HG02571 (cell line): ENCODE data around the gene E2F4.

Experiments used
- ATAC-seq: cut with Tn5 transposase; IDR thresholded peaks from one replicate; pipeline ENCODE4 v1.9.1; 2021; ENCODE audit warnings: mild to moderate bottlenecking, moderate library complexity; ENCODE audit not compliant: unreplicated experiment

Gene E2F4

DNA sequence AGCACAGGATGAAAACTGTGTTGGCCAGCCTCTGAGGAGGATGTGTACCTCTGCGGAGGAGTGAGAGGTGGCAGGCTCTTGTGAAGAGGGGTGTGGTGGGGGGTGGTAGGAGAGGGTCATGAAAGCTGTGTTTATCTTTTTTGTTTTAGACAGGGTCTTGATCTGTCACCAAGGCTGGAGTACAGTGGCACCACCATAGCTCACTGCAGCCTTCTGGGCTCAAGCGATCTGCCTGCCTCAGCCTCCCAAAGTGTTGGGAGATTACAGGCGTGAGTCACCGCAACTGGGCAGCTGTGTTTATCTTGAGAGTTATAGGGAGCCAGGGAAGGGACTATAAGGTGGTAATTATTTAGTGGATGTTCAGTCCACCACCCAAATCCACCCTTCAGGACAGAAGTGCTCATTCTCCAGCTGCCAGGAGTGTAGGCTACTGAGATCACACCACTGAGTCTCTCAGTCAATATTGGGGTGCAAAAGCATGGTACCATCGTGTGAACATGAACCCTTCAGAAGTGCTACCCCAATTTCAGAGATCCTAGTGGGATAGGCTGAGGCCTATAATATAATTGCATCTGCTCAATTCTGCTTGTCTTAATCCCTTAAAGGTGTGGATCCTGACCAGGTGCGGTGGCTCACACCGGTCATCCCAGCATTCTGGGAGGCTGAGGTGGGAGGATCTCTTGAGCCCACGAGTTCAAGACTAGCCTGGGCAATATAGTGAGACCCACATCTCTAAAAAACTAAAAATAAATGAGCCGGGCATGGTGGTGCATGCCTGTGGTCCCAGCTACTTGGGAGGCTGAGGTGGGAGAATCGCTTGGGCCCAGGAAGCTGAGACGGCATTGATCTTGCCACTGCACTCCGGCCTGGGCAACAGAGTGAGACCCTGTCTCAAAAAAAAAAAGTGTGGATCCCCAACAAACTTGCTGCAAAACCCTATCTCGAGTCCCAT, 1.2 kb upstream of the E2F4 start:
- ATAC-seq = no peak

DNA sequence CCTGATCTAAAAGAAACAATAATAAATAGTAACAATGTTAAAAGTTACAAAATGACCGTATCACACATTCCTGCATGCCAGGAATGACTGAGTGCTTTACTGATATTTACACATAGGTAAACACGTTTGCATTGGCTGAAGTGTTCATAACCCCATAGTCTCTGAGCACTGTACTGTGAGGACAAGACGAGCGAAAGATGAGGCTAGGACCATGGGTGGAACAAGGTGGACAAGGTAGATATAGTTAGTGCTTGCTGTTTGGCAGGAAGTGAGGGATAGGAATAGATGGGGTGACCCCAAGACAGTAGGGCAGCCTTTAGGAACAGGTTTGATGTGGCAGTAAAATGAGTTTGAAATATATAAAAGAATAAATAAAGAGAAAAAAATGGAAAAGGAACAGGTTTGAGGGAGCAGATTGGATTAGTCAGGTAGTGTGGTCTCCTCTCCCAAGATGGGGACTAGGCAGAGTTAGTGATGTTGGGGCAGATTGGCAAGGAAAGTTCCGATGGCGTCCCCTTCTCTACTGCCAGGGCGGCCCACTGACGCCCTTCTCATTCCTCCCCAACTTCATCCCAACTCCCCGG, 452 bp upstream of the E2F4 start:
- no peak for ATAC-seq

GRCh38 chr16:67192781-67193361, 916 bp downstream of the E2F4 start:
- no peak for ATAC-seq

GRCh38 chr16:67193536-67193935, 1.6 kb downstream of the E2F4 start:
- ATAC-seq = no peak

GRCh38 chr16:67194260-67194659, 2.3 kb downstream of the E2F4 start:
- ATAC-seq = no peak

- no peak for ATAC-seq
Measured at GRCh38 chr16:67195676-67196075, 3.7 kb downstream of the E2F4 start.

DNA sequence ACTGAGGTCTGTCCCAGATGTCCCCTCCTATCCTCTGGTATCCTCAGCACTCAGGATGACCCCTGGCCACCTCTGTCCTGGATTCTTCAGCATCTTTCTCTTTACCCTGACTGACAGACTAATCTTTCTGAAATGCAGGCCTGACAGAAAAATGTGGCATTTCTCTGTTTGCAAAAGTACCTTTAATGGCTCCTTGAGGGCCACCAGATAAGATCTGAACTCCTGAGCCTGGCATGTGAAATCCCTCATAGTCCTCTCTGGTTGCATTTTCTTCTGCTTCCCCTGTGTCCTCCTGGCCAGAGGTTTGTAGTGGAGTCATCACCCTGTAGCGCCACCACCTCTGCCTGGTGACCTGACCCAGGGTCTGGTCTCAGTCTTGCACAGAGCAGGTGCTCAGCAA, 4.9 kb downstream of the E2F4 start:
- ATAC-seq = no peak

DNA sequence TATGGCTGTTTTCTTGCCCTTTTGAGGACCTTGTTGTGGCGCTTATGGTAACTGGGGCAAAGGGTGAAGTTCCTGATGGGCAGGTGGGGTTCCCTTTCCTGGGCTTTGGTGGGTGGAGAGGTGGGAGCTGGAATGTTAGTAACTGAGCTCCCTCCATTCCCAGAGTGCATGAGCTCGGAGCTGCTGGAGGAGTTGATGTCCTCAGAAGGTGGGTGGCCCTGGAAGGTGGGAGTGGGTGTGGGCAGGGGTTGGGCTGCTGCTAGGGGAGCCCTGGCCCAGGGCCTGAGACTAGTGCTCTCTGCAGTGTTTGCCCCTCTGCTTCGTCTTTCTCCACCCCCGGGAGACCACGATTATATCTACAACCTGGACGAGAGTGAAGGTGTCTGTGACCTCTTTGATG, 5.7 kb downstream of the E2F4 start:
- ATAC-seq = no peak

GRCh38 chr16:67198238-67198734, 6.3 kb downstream of the E2F4 start:
- ATAC-seq = no peak

DNA sequence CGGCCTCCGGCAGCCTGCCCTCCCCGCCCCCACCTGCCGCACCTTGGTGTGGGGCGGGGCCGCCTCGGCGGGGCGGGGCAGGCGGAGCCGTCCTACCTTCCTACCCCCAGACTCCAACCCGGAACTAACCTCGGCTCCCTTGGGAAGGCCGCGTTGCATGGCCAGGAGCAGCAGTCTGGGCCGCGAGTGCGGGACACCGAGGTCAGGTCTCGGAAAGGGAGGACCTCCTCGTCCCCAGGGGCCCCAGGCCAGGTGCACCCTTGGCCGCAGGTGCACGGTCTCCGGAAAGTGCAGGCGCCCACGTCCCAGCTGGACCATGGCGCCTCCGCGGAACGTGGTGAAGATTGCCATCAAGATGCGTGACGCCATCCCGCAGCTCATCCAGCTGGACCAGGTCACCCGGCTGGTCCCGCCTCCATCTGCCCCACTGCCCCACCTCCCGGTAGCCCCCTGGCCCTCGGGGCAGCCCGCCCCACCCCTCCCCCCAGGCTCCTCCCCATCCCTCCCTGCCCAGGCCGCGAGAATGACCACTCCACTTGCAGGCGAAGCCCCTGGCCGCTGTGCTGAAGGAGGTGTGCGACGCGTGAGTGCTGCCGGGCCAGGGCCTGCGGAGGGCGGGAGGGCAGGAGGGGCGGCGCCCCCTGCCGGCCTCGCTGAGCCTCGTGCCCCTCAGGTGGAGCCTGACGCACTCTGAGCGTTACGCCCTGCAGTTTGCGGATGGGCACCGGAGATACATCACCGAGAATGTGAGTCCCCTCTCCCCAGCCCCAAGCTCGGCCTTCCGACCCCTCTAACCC, 7.3 kb downstream of the E2F4 start, which contains the start of gene ELMO3:
ELMO3 (plus strand) TSS at position 121 of the 797 bp plus-strand sequence; CDS start at position 317, 196 bp downstream.
- no peak for ATAC-seq

GRCh38 chr16:67199808-67200198, 7.8 kb downstream of the E2F4 start:
- ATAC-seq = no peak

GRCh38 chr16:67200491-67200890, 8.5 kb downstream of the E2F4 start:
- no peak for ATAC-seq

GRCh38 chr16:67201411-67202345, 9.7 kb downstream of the E2F4 start:
- ATAC-seq = no peak

DNA sequence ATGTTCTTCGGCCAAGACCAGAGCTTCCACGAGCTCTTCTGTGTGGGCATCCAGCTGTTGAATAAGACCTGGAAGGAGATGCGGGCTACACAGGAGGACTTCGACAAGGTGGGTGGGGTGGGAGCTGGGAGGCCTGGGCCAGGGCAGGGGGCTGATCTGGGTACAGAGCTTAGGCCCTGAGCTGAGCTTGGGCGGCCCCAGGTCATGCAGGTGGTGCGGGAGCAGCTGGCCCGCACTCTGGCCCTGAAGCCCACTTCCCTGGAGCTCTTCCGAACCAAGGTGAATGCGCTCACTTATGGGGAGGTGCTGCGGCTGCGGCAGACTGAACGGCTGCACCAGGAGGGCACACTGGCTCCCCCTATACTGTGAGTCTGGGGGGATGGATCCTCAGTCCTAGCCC, 10.5 kb downstream of the E2F4 start:
- ATAC-seq = no peak

DNA sequence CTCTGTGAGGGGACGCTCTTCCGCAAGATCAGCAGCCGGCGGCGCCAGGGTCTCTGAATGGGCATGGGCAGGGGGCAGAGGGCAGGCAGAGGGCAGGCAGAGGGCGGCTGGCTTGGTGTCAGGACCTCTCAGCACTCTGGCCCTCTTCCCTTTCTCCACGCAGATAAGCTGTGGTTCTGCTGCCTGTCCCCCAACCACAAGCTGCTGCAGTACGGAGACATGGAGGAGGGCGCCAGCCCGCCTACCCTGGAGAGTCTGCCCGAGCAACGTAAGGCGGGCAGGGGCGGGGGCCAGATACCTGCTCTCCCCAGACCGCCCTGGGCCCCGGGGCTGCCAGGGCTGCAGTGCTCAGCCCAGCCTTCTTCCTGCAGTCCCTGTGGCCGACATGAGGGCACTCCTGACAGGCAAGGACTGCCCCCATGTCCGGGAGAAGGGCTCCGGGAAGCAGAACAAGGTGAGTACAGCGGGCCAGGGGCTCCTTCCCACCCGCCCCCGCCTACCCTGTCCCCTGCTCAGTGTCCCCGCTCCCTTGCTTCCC, 11.1 kb downstream of the E2F4 start:
- ATAC-seq = no peak

DNA sequence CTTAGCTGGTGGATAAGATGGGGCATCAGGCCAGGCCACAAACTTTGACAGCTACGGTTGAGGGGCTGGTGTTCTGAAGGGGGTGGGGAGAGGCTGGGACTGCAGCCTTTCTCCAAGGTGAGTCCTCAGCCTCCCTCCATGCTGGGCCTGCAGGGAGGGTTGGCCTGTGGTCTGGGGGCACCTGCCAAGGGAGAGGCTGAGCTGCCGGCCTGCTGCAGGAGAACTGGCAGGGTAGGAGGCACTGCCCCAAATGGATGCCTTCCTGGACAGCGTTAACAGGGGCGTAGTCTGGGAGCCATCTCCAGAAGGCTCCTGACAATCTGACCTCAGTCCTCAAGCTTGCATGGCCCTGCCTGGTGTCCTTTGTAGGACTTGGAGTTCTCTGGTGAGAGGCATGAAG, 12.1 kb downstream of the E2F4 start:
- no peak for ATAC-seq

DNA sequence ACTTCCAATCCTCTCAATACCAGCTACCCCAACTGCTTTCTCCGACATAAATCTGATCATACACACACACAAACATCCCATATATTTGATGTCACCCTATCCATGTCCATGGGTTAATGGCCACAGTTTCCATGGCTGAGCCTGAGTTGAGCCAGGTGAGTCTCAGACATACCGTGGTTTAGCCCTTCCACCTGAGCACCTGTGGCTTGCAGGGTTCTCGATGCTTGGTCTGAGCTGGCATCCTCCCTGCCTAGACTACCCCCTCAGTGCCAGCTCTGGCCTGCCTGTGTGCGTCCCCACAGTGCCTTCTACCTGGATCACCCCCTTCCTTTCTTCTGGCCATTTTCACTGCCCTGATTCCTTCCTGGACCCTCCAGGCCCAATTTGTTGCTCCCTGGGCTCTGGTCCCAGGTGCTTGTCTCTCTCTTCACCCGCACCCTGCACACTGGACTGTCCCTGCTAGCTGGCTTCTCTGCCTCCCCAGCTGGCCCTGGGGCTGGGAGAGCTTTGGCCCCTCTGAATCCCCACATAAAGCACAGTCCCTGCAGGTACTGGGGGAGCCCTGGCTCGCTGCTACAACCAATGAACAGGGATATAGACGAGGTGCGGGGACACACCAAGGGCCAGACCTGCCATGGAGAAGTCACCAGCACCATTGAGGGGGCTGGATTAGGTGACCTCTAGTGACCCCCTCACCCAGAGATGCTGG, 14.3 kb downstream of the E2F4 start:
- no peak for ATAC-seq

DNA sequence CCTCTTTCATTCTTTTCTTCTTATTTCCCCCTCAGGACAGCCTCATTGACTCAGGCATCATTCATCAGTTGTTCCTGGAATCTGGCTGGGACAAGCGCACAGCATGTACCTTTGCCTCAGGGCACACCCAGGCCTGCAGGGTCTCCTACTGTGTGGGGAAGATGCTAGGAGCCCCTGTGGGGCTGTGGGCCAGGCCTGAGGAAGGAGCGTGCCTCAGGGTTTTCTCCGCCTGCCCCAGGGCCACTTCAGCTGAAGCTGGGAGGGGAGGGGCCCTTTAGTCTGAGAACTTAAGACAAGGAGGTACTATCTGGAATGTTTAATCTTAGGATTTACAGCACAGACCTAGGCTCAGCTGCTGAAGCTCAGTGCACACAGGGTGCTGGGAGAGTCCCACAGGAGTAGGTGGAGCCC, 14.9 kb downstream of the E2F4 start:
- no peak for ATAC-seq
